Liver (tissue), 9 donors: ENCODE data around the gene SHOC2. TPM values are rescaled to one million over a fixed set of nuclear protein-coding genes. Genes with fewer than 3 reads are reported as not detected.

ENCODE experiments used
- DNase-seq: peaks from one replicate; pipeline ENCODE4 v3.0.0-alpha.2; 2017; ENCODE audit warnings: low spot score
- H3K27ac ChIP-seq, 2 donors: one replicate each; pipeline ENCODE4 v1.7.0; 2013; ENCODE audit warnings: inconsistent platforms in 2 of 2, low read length in 2 of 2, control low read depth in 1 of 2, low read depth in 1 of 2, mild to moderate bottlenecking in 1 of 2
- H3K27me3 ChIP-seq, 4 donors: one replicate each; pipeline versions ENCODE4 v1.6.1 to v1.7.0; 2013; ENCODE audit warnings: low read length in 3 of 4, inconsistent platforms in 1 of 4, mild to moderate bottlenecking in 1 of 4, moderate library complexity in 1 of 4; ENCODE audit not compliant: control insufficient read depth in 4 of 4, insufficient read depth in 4 of 4
- H3K36me3 ChIP-seq, 4 donors: one replicate each; pipeline versions ENCODE4 v1.6.1 to v1.7.0; 2013; ENCODE audit warnings: low read length in 3 of 4, mild to moderate bottlenecking in 3 of 4, low read depth in 1 of 4, moderate library complexity in 1 of 4; ENCODE audit not compliant: control insufficient read depth in 4 of 4, insufficient read depth in 3 of 4
- H3K4me1 ChIP-seq, 4 donors: one replicate each; pipeline versions ENCODE4 v1.6.1 to v1.7.0; 2013; ENCODE audit warnings: low read length in 3 of 4, mild to moderate bottlenecking in 3 of 4, moderate library complexity in 1 of 4; ENCODE audit not compliant: control insufficient read depth in 4 of 4, insufficient read depth in 4 of 4
- H3K4me3 ChIP-seq, 3 donors: one replicate each; pipeline versions ENCODE4 v1.6.1 to v1.7.0; 2013; ENCODE audit warnings: low read length in 3 of 3, control low read depth in 1 of 3, low read depth in 1 of 3, mild to moderate bottlenecking in 1 of 3
- H3K9ac ChIP-seq, 2 donors: one replicate each; pipeline ENCODE4 v1.7.0; 2013; ENCODE audit warnings: low read length in 2 of 2, mild to moderate bottlenecking in 2 of 2, moderate library complexity in 2 of 2, control low read depth in 1 of 2, low read depth in 1 of 2
- H3K9me3 ChIP-seq, 4 donors: one replicate each; pipeline versions ENCODE4 v1.6.1 to v1.7.0; 2013; ENCODE audit warnings: low read length in 3 of 4; ENCODE audit not compliant: control insufficient read depth in 4 of 4
- CTCF ChIP-seq: fragments of 150-350 bp; IDR thresholded peaks from 2 replicates; pipeline ENCODE4 v1.5.1; 2017; ENCODE audit warnings: improper control_type of control experiment, low read depth, low read length; ENCODE audit not compliant: missing input control
- EGR1 ChIP-seq, 2 donors: IDR thresholded peaks; 2 replicates each; pipeline ENCODE4 v1.6.1; 2016 to 2018; ENCODE audit warnings: antibody characterized with exemption in 2 of 2, low read depth in 2 of 2
- FOXA1 ChIP-seq: IDR thresholded peaks from 2 replicates; pipeline ENCODE4 v1.6.1; 2016; ENCODE audit warnings: antibody characterized with exemption
- HNF4A ChIP-seq, 2 donors: conservative IDR thresholded peaks; 2 replicates each; pipeline ENCODE4 v1.6.1; 2016; ENCODE audit warnings: antibody characterized with exemption in 2 of 2, mild to moderate bottlenecking in 2 of 2
- HNF4G ChIP-seq: IDR thresholded peaks from 2 replicates; pipeline ENCODE4 v1.6.1; 2016; ENCODE audit warnings: antibody characterized with exemption
- JUND ChIP-seq, 2 donors: IDR thresholded peaks; 2 replicates each; pipeline ENCODE4 v1.6.1; 2016; ENCODE audit warnings: antibody characterized with exemption in 2 of 2
- NR2F2 ChIP-seq: IDR thresholded peaks from 2 replicates; pipeline ENCODE4 v1.6.1; 2016; ENCODE audit warnings: antibody characterized with exemption
- RAD21 ChIP-seq, 2 donors: IDR thresholded peaks; 2 replicates each; pipeline ENCODE4 v1.6.1; 2016; ENCODE audit warnings: antibody characterized with exemption in 2 of 2, mild to moderate bottlenecking in 2 of 2
- SP1 ChIP-seq: IDR thresholded peaks from 2 replicates; pipeline ENCODE4 v1.6.1; 2018; ENCODE audit warnings: antibody characterized with exemption, mild to moderate bottlenecking
- TAF1 ChIP-seq: conservative IDR thresholded peaks from 2 replicates; pipeline ENCODE4 v1.6.1; 2016; ENCODE audit warnings: antibody characterized with exemption, mild to moderate bottlenecking
- YY1 ChIP-seq: IDR thresholded peaks from 2 replicates; pipeline ENCODE4 v1.6.1; 2016; ENCODE audit warnings: antibody characterized with exemption, mild to moderate bottlenecking
- whole genome bisulfite sequencing: extraction: QIAGEN DNeasy Blood & Tissue Kit; methylation state at CpG from one replicate; pipeline ENCODE4 v1.1.7; 2013; 5-methylcytosine and 5-hydroxymethylcytosine counted together
- polyA plus RNA-seq, 2 donors: library from polyadenylated mRNA; stranded (reverse) in 1 of 2; unstranded in 1 of 2; fragments of 200-250 nt in 1 of 2; fragments of >200 nt in 1 of 2; fragmentation: Nextera tagmentation in 1 of 2; extraction: Ambion mirVana in 1 of 2; gene quantifications; one replicate each; pipeline versions ENCODE4 v1.2.1 to v1.2.3, GENCODE V29; 2013 to 2015
- total RNA-seq, 2 donors: library from RNA; depleted of rRNA; stranded (reverse); fragments of >200 nt; gene quantifications; one replicate each; pipeline ENCODE4 v1.2.3, GENCODE V29; 2014
- TF ChIP-seq, protein P1 (sequence below): IDR thresholded peaks from 2 replicates; pipeline ENCODE4 v1.6.1; 2016; ENCODE audit warnings: antibody characterized with exemption, mild to moderate bottlenecking
- TF ChIP-seq, protein P2 (sequence below): IDR thresholded peaks from 2 replicates; pipeline ENCODE4 v1.6.1; 2016; ENCODE audit warnings: antibody characterized with exemption
- TF ChIP-seq, protein P3 (sequence below): IDR thresholded peaks from 2 replicates; pipeline ENCODE4 v1.6.1; 2016; ENCODE audit warnings: antibody characterized with exemption
- TF ChIP-seq, protein P4 (sequence below): IDR thresholded peaks from 2 replicates; pipeline ENCODE4 v1.6.1; 2016; ENCODE audit warnings: antibody characterized with exemption
- donor health status: healthy.
- donor health status: healthy.
- donor health status: healthy.
- donor health status: healthy.
- donor health status: healthy.

The SHOC2 gene
- total and polyA plus RNA-seq, 4 donors = 7.8 to 33.7 (median 17.9) TPM

GRCh38 chr10:110887560-110887959, 31.8 kb upstream of the SHOC2 start:
- no peak overlapping the region for H3K27ac ChIP-seq
- TF ChIP-seq CTCF (no peak), SP1 (no peak), NR2F2 (no peak), JUND (IDR thresholded peaks at IDR 0.05) (no peak), HNF4A (conservative IDR thresholded peaks at IDR 0.05) (no peak), YY1 (no peak), FOXA1 (no peak), EGR1 (IDR thresholded peaks at IDR 0.05; ENCODE audit: low read depth in 2 of 2) (no peak), RAD21 (IDR thresholded peaks at IDR 0.05) (no peak), HNF4G (no peak)
- TF ChIP-seq, protein P1, sequence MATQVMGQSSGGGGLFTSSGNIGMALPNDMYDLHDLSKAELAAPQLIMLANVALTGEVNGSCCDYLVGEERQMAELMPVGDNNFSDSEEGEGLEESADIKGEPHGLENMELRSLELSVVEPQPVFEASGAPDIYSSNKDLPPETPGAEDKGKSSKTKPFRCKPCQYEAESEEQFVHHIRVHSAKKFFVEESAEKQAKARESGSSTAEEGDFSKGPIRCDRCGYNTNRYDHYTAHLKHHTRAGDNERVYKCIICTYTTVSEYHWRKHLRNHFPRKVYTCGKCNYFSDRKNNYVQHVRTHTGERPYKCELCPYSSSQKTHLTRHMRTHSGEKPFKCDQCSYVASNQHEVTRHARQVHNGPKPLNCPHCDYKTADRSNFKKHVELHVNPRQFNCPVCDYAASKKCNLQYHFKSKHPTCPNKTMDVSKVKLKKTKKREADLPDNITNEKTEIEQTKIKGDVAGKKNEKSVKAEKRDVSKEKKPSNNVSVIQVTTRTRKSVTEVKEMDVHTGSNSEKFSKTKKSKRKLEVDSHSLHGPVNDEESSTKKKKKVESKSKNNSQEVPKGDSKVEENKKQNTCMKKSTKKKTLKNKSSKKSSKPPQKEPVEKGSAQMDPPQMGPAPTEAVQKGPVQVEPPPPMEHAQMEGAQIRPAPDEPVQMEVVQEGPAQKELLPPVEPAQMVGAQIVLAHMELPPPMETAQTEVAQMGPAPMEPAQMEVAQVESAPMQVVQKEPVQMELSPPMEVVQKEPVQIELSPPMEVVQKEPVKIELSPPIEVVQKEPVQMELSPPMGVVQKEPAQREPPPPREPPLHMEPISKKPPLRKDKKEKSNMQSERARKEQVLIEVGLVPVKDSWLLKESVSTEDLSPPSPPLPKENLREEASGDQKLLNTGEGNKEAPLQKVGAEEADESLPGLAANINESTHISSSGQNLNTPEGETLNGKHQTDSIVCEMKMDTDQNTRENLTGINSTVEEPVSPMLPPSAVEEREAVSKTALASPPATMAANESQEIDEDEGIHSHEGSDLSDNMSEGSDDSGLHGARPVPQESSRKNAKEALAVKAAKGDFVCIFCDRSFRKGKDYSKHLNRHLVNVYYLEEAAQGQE = no peak
- TF ChIP-seq, protein P2, sequence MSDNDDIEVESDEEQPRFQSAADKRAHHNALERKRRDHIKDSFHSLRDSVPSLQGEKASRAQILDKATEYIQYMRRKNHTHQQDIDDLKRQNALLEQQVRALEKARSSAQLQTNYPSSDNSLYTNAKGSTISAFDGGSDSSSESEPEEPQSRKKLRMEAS = no peak
- no peaks in the 10 kb centered on the region for H3K27me3 ChIP-seq
- H3K9me3 ChIP-seq = no peaks in the 10 kb centered on the region
- DNase-seq = no peak
- WGBS = 97% methylated on average over 1 of the region's 1 CpG
- H3K36me3 ChIP-seq = peaks cover 0 to 43% (median 29%) of the 10 kb centered on the region in 4 donors
- no peak overlapping the region for H3K4me3 ChIP-seq
- no peaks in the 10 kb centered on the region for H3K4me1 ChIP-seq
- no peak overlapping the region for H3K9ac ChIP-seq

DNA sequence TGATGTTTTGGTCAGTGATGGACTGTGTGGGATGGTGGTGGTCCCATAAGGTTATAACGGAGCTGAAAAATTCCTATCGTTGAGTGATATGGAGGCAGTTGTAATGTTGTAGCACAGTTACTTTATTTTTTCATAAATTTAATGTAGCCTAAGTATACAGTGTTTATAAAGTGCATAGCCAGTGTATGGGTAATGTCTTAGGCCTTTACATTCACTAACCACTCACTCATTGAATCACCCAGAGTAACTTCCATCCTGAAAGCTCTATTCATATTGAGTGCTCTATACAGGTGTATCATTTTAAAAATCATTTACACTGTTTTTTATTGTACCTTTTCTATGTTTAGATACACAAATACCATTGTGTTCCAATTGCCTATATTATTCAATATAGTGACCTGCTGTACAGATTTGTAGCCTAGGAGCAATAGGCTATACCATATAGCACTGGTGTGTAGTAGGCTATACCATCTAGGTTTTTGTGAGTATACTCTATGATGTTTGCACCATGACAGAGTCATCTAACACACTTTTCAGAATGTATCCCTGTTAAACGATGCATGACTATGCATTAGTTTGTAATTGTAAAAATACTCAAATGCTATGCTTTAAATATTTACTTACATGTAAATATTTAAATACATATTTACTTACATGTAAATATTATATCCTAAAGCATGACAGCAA, 26.7 kb upstream of the SHOC2 start:
- no peak overlapping the region for H3K9ac ChIP-seq

More for the DNA sequence above, 26.7 kb upstream of the SHOC2 start:
- no peak overlapping the region for H3K4me3 ChIP-seq
- WGBS = 92% methylated on average over 3 of the region's 3 CpGs
- DNase-seq = no peak
- no peak overlapping the region for H3K27ac ChIP-seq
- TF ChIP-seq TAF1 (no peak), JUND (IDR thresholded peaks at IDR 0.05) (no peak), YY1 (no peak), RAD21 (IDR thresholded peaks at IDR 0.05) (no peak), SP1 (no peak), EGR1 (IDR thresholded peaks at IDR 0.05; ENCODE audit: low read depth in 2 of 2) (no peak), FOXA1 (no peak)
- TF ChIP-seq, protein P1 = no peak
- TF ChIP-seq, protein P3, sequence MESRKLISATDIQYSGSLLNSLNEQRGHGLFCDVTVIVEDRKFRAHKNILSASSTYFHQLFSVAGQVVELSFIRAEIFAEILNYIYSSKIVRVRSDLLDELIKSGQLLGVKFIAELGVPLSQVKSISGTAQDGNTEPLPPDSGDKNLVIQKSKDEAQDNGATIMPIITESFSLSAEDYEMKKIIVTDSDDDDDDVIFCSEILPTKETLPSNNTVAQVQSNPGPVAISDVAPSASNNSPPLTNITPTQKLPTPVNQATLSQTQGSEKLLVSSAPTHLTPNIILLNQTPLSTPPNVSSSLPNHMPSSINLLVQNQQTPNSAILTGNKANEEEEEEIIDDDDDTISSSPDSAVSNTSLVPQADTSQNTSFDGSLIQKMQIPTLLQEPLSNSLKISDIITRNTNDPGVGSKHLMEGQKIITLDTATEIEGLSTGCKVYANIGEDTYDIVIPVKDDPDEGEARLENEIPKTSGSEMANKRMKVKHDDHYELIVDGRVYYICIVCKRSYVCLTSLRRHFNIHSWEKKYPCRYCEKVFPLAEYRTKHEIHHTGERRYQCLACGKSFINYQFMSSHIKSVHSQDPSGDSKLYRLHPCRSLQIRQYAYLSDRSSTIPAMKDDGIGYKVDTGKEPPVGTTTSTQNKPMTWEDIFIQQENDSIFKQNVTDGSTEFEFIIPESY = no peak
- TF ChIP-seq, protein P2 = no peak
- TF ChIP-seq, protein P4, sequence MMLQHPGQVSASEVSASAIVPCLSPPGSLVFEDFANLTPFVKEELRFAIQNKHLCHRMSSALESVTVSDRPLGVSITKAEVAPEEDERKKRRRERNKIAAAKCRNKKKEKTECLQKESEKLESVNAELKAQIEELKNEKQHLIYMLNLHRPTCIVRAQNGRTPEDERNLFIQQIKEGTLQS = no peak
- H3K36me3 ChIP-seq = peaks cover 0 to 42% (median 22%) of the 10 kb centered on the region in 4 donors
- peaks cover 0 to 12% (median 6%) of the 10 kb centered on the region in 4 donors for H3K4me1 ChIP-seq
- H3K27me3 ChIP-seq = no peaks in the 10 kb centered on the region
- no peaks in the 10 kb centered on the region for H3K9me3 ChIP-seq
